Ishikawa (cell line): ENCODE results near the gene COPS7A.

ENCODE experiments used
- EP300 ChIP-seq: IDR thresholded peaks from 2 replicates; pipeline ENCODE4 v1.6.1; 2012; ENCODE audit warnings: borderline replicate concordance
- FOXM1 ChIP-seq: IDR thresholded peaks from 2 replicates; pipeline ENCODE4 v1.6.1; 2012; ENCODE audit warnings: low read depth, borderline replicate concordance
- REST ChIP-seq: IDR thresholded peaks from 2 replicates; pipeline ENCODE4 v1.6.1; 2012; ENCODE audit warnings: low read depth, mild to moderate bottlenecking
- YY1 ChIP-seq: IDR thresholded peaks from 2 replicates; pipeline ENCODE4 v1.6.1; 2012; ENCODE audit warnings: low read depth

- TF ChIP-seq YY1 (no peak), FOXM1 (no peak), EP300 (no peak), REST (no peak)
Measured at GRCh38 chr12:6685814-6686213, 38.0 kb upstream of the COPS7A start.
